GM21367 (cell line): ENCODE results near the gene VWA2.

ENCODE experiments used
- ATAC-seq: cut with Tn5 transposase; IDR thresholded peaks from one replicate; pipeline ENCODE4 v1.9.1; 2021; ENCODE audit not compliant: unreplicated experiment

Gene VWA2

DNA sequence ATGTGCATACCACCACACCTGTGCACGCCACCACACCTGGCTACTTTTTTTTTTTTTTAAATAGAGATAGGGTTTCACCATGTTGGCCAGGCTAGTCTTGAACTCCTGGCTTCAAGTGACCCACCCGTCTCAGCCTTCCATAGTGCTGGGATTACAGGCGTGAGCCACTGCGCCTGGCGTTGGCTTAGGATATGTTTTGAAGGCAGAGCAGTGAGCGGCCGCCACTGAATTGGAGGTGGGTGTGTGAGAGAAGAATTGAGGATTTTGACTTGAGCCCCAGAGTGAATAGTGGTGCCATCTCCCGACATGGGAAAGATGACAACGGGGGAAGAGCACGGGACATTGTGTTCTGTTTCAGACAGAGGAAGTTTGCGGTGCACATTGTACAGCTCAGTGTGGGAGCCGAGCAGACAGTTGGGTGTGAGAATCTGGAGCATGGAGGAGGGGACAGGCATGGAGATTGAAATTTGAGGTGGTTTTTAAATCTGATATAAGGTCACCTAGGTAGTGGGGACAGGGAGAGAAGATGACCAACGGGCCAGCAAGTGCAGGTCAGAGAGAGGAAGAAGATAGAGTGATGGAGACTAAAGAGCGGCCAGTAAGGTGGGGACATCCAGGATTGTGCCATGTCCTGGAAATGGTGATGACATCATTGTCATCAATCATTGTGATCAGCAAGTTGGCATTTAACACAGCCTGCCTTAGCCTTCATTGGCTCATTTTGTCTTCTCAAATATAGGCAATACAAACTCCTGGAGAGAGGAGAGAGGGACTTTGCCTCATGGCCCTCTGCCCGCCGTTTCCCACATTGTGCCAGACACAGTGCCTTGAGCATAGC, 35.8 kb downstream of the VWA2 start:
- no peak for ATAC-seq

DNA sequence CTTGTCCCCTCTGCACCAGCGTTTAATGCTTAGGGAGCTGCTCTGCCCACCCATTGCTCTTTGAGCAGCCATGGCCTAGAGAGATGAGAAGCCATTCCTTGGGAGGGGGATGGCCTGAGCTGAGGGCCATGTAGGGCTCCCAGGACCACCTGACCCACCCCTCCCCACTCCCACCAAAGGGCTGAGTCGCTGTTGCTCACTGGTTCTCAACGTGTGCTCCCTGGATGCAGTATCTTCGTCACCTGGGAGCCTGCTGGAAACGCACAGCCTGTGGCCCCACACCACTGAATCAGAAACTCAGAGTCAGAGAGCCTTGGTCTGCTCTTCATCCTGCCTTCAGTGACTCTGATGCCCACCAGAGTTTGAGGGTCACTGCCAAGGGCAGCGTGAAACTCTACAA, 37.0 kb downstream of the VWA2 start:
- no peak for ATAC-seq

DNA sequence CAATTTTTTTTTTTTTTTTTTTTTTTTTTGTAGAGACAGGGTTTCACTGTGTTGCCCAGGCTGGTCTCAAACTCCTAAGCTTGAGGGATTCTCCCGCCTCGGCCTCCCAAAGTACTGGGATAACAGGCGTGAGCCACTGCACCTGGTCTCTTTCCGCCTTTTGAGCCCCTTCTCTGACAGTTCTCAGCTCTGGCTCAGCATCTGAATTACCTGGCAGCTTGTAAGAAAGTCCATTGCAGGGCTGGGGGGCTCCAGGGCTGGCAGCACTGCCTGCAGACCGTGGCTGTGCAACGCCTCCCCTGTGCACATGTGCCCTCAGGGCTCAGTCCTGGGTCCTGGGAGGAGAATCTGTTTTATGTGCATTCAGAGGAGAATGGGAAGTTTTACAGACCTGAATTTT, 37.6 kb downstream of the VWA2 start:
- ATAC-seq = no peak

DNA sequence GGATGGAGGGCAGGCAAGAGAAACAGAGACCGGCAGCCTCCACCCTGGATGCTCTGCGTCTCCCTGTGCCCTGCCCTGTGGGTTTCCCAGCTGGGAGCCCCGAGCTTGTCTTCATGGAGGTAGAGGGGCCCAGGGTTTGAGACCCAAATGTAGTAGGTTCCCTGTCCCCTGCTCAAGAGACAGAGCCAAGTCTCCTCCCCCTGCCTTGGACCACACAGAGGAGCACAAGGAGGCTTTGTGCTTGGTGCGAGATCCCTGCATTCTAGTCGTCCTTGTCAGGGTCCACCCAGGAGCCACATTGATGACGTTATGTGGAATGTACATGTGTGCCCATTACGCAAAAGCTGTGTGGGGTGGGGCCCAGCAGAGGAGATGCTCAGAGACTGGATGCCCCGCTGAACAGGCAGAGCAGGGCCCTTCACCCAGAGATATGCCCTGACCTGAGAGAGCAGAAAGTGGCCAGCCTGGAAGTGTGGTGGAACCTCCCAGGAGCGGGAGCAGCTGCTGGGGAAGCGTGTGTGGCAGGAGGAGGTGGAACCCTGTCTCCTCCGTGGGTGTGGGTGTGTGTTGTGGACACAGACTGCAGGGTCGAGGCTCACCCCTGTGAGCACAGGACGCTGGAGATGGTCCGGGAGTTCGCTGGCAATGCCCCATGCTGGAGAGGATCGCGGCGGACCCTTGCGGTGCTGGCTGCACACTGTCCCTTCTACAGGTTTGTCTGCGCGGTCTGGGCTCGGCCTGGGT, 39.3 kb downstream of the VWA2 start:
- no peak for ATAC-seq

DNA sequence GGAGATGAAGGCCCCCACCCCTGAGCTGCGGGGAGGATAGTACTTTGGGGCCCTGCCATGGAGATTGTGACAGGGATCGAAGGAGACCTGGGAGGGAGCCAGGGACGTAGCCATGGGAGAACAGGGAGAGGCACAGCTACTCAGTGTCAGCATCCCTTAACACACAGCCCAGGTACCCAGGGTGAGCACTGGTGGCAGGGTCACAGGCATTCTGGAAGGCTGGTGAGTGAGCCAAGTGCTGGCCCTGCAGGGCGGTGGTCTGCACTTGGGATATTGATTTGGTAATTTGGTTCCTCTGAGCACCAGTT, 39.8 kb downstream of the VWA2 start:
- ATAC-seq = no peak

DNA sequence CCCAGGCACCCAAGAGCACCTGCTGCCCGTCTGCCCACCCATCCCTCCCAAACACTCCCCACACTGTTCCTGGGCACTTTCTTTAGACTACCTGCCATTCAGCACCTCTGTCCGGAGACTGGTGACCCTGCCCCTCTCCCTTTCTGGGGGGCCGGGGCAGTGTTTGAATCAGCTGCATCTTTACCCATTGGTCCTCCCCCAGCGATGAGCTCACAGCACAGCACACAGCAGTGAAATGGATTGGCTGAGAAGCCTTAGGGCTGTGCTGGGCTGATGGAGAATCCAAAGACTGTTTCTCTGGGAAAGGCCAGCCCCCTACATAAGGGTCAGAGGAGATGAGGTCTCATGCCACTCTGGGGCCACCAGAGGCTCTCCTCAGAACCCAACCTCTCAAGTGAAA, 40.2 kb downstream of the VWA2 start:
- ATAC-seq = no peak

DNA sequence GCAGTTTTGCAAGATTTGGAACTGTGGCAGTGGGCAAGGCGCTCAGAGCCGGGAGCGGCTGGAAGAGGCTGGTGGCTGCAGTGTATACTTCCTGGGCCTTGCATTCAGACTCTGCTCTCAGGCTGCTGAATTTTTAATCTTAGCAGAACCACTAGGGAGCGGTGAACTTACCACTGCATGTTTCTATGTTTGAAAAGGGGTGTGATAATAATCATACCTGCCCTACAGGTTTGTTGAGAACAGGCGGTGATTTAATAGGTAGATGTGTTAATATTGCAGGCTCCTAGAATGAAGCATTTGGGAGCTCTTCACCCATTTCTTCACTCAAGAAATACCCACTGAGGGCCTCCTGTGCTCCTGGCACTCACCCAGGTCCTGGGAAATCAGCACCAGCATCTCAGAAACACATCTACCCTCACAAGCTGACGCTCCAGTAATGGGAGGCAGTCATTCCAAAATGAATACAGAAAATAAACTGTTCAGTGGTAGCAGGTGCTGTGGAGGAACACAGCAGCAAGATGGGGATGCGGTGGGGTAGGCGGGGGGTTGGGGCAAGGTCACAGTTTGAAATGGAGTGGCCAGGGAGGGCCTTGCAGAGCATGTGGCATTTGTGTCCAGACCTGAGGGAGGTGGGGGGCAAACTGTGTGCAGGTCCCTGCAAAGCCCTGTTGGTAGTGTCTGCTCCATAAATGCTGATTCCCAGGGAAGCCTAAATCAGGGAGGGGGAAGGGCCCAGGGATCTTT, 41.0 kb downstream of the VWA2 start:
- no peak for ATAC-seq

DNA sequence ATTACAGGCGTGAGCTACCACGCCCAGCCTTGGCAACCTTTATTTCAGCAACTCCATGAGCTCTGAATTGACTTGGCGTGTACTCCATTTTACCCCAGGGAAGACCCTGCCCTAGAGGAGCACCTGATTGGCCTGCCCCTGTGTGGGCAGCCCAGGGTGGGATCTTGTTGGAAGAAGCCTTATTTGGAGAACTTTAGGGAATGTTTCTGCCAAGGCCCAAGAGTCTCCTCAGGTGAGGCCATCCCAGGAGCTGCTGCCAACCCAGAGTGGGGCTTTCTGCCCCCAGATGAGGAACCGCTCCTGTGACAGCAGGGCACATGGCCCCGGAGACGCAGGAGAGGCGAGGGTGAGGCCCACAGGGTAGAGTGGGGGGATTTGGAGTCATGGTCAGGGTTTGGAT, 42.0 kb downstream of the VWA2 start:
- ATAC-seq = no peak

DNA sequence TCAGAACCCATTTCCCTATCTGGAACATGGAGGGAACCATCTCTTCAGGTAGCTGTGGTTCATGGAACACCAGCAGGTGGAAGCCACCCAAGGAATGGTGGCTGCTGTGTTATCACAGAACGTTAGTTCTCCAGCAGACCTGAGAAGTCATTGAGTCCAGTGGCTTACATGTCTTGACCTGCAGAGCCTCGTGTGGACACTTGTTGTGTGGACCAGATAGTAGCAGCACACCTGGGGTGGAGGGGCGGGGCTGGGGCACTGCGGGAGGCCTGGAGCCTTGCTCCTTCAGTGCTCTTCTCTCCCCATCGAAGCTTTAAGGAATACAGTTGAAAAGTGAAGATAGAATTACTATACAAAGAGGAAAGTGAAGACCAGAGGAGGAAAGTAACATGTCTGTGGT, 42.4 kb downstream of the VWA2 start:
- ATAC-seq = no peak

DNA sequence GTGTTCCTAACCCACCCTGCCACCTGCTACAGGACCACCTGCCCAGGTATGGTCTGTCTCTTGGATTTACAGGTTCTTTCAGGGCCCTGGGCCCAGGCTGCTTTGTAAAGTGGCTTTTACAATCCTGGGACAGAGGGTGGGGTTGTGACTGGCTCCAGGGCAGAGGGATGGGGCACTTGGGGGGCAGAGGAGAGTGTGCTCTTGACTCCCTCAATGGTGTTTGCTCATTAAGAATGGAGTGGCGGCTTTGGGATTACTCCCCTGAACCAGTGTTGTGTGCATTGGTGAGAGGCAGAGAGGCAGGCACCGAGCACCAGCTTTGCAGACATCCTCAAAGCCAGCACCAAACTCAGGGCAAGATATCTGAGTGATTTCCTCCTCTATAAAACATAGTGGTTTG, 43.5 kb downstream of the VWA2 start:
- no peak for ATAC-seq

DNA sequence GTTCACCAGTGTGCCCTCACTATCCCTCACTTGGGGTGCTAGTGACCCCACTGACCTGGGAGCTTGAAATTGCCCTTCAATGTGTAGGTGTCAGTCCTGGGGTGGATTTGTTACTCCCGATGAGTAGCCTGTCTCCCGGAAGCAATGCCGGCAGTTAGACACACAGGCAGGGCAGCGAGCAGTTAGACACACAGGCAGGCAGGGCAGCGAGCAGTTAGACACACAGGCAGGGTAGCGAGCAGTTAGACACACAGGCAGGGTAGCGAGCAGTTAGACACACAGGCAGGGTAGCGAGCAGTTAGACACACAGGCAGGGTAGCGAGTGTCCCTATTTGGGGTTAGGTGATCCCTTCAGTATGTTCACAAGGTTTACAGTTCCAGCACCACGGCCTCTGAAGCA, 44.0 kb downstream of the VWA2 start:
- no peak for ATAC-seq

DNA sequence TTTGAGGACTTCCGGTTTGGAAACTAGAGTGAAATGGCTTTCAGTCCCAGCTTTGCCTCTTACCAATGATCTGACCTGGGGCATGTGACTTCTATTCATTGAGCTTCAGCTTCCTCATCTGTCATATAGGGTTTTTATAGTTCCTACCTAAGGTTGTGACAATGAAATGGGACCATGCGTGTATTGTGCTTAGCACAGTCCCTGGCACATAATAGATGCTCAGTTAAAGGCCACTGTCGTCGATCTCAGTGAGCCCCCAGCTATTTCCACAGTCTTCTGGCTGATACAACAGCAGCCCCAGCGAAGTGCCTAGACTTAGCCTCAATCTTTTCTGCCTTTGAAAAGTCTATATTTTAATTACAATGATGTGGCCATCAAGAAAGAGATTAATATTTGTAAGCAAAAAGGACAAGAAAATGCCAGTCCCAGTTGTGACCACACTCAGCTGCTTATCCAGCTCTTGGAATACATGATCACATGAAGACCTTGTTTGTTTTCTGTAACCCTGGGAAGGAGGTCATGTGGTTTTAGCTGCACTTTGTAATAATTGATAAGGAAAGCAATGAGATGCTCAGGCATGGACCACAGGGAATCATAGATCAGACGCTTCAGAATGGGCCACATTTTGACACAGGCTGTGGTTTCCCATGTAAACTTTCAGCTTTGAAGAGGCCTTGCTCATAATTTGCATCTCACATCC, 44.6 kb downstream of the VWA2 start:
- ATAC-seq = no peak

DNA sequence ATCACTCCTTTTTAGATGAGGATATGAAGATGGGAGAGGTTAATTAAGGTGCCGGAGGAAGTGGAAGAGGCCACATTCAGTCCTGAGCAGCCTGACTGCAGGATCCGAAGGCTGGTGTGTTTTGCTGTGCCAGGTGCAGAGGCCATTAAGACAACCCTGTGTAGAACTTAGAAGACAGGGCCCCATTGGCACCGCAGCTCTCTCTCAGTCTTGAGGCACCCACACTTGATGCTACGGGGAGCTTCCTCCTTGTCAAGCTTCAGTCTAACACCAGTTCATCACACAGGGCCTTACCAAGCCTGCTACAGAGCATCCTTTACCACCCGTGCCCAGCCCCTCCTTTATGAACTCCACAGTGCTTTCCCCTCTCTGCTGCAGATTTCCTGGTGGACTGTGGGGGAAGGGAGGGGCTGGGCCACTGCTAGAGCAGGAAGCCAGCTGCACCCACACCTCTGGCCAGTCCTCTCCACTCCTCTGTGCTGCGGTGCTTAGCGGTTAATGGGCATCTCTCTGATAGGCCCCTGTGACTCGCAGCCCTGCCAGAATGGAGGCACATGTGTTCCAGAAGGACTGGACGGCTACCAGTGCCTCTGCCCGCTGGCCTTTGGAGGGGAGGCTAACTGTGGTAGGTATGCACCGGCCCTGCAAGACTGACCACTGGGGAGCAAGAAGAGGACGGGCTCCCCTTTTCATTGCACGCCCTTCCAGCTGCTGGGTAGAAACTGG, 45.5 kb downstream of the VWA2 start:
- ATAC-seq = no peak

DNA sequence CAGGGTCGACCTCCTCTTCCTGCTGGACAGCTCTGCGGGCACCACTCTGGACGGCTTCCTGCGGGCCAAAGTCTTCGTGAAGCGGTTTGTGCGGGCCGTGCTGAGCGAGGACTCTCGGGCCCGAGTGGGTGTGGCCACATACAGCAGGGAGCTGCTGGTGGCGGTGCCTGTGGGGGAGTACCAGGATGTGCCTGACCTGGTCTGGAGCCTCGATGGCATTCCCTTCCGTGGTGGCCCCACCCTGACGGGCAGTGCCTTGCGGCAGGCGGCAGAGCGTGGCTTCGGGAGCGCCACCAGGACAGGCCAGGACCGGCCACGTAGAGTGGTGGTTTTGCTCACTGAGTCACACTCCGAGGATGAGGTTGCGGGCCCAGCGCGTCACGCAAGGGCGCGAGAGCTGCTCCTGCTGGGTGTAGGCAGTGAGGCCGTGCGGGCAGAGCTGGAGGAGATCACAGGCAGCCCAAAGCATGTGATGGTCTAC, 46.9 kb downstream of the VWA2 start:
- ATAC-seq = no peak

DNA sequence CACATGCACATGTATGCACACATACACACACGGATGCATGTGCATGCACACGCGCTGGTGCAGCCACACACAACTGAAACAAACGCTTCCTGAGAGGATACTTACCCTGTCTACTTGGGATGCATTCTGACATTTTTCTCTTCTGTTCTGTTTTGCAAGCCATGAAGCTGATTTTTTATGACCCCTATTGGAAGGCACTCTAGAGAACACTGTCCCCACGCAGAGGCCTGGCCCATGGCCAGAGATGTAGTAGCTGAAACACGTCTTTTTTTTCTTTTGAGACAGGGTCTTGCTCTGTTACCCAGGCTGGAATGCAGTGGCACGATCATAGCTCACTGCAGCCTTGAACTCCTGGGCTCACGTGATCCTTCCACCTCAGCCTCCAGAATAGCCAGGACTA, 47.9 kb downstream of the VWA2 start:
- no peak for ATAC-seq

DNA sequence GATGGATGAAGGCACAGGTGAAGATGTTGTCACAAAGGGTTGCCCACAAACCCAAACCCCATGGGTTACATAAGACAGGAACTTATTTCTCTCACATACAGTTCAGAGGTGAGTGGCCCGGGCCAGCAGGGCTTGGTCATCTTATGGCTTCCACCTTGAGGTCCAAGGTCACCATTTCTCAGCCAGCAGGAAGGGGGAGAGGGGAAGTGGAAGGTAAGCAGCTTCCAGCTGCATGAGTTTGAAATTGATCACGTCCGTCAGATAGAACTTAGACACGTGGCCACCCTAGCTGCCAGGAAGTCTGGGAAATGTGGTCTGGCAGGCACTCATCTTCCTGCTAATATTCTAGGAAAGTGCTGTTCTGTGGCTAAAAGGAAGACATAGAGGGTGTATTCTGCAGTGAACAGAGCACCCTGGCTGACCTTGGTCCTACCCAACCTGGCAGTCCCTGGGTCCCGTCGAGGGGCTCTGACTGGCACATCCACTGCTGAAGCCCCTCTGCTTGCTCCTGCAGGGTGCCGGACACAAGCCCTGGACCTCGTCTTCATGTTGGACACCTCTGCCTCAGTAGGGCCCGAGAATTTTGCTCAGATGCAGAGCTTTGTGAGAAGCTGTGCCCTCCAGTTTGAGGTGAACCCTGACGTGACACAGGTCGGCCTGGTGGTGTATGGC, 49.5 kb downstream of the VWA2 start:
- ATAC-seq = no peak

DNA sequence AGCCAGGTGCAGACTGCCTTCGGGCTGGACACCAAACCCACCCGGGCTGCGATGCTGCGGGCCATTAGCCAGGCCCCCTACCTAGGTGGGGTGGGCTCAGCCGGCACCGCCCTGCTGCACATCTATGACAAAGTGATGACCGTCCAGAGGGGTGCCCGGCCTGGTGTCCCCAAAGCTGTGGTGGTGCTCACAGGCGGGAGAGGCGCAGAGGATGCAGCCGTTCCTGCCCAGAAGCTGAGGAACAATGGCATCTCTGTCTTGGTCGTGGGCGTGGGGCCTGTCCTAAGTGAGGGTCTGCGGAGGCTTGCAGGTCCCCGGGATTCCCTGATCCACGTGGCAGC, 50.0 kb downstream of the VWA2 start:
- no peak for ATAC-seq

DNA sequence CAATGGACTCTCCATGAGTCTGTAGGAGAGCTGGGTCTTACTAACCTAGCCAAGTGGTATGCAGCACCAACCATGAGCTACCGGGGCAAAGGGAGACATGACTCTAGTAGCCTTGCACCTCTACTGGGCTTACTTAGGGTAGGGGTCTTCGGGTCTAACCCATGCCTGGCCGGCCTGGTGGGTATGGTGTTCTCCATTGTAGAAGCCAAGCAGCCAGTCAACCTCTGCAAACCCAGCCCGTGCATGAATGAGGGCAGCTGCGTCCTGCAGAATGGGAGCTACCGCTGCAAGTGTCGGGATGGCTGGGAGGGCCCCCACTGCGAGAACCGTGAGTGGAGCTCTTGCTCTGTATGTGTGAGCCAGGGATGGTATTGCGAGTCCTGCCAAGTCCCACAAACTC, 51.0 kb downstream of the VWA2 start:
- ATAC-seq = no peak

DNA sequence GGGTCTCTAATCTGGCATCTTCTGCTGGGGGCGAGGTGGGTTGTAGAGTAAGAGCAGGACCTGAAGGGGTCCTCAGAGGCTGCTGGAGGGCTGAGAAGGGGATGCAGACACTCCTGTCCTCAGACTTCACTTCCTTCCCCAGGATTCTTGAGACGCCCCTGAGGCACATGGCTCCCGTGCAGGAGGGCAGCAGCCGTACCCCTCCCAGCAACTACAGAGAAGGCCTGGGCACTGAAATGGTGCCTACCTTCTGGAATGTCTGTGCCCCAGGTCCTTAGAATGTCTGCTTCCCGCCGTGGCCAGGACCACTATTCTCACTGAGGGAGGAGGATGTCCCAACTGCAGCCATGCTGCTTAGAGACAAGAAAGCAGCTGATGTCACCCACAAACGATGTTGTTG, 52.0 kb downstream of the VWA2 start:
- no peak for ATAC-seq

DNA sequence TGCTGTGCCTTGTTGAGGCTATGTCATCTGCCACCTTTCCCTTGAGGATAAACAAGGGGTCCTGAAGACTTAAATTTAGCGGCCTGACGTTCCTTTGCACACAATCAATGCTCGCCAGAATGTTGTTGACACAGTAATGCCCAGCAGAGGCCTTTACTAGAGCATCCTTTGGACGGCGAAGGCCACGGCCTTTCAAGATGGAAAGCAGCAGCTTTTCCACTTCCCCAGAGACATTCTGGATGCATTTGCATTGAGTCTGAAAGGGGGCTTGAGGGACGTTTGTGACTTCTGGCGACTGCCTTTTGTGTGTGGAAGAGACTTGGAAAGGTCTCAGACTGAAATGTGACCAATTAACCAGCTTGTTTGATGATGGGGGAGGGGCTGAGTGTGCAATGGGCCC, 52.5 kb downstream of the VWA2 start:
- ATAC-seq = no peak
